NCI-H2196 (cell line): ENCODE data around the gene SLC4A7.
"Not testable (repeated sequence)": the region's sequence is repeated elsewhere in the genome, so short reads cannot be mapped to it uniquely, and the experiment has no call there.

Experiments used
- DNase-seq: peaks from one replicate; lab custom pipeline; 2025; ENCODE audit not compliant: unreplicated experiment; lab: John Stamatoyannopoulos, UW

SLC4A7 gene

GRCh38 chr3:27488821-27489220 lies 4.6 kb upstream of the SLC4A7 start:
- no peak for DNase-seq

- DNase-seq = no peak
These were observed 3.2 kb upstream of the SLC4A7 start for GRCh38 chr3:27487383-27487782.

GRCh38 chr3:27486336-27486735 lies 2.2 kb upstream of the SLC4A7 start:
- DNase-seq = no peak

GRCh38 chr3:27485866-27486265 lies 1.7 kb upstream of the SLC4A7 start:
- no peak for DNase-seq

GRCh38 chr3:27483117-27484014 lies 818 bp downstream of the SLC4A7 start:
- DNase-seq = peak; percentile 2

GRCh38 chr3:27479806-27480543 lies 4.2 kb downstream of the SLC4A7 start:
- DNase-seq = no peak

GRCh38 chr3:27471923-27472550 lies 12.1 kb downstream of the SLC4A7 start:
- no peak for DNase-seq

- no peak for DNase-seq
These were observed 15.8 kb downstream of the SLC4A7 start for GRCh38 chr3:27468283-27468886.

GRCh38 chr3:27467545-27467944 lies 16.6 kb downstream of the SLC4A7 start:
- peak; percentile 2 for DNase-seq

GRCh38 chr3:27464646-27465045 lies 19.5 kb downstream of the SLC4A7 start:
- no peak for DNase-seq

GRCh38 chr3:27462228-27462627 lies 22.0 kb downstream of the SLC4A7 start:
- no peak for DNase-seq

- no peak for DNase-seq
These were observed 25.3 kb downstream of the SLC4A7 start for GRCh38 chr3:27458929-27459328.

GRCh38 chr3:27456554-27456953 lies 27.6 kb downstream of the SLC4A7 start:
- DNase-seq = no peak

GRCh38 chr3:27454914-27455313 lies 29.3 kb downstream of the SLC4A7 start:
- DNase-seq = no peak

- no peak for DNase-seq
These were observed 29.7 kb downstream of the SLC4A7 start for GRCh38 chr3:27454461-27454860.

GRCh38 chr3:27452368-27453090 lies 31.7 kb downstream of the SLC4A7 start:
- no peak for DNase-seq

- no peak for DNase-seq
These were observed 32.3 kb downstream of the SLC4A7 start for GRCh38 chr3:27451842-27452241.

GRCh38 chr3:27451251-27451650 lies 32.9 kb downstream of the SLC4A7 start:
- DNase-seq = no peak

- no peak for DNase-seq
These were observed 34.5 kb downstream of the SLC4A7 start for GRCh38 chr3:27449530-27450150.

- not testable (repeated sequence) for DNase-seq
These were observed 41.2 kb downstream of the SLC4A7 start for GRCh38 chr3:27442995-27443394.
